Measurements from ENCODE around the gene TM9SF1. TPM values are rescaled to one million over a fixed set of nuclear protein-coding genes. Genes with fewer than 3 reads are reported as not detected.
A peak's percentile ranks its signal among the peaks of the same experiment; 100 is the strongest.

TM9SF1 gene
- total and polyA plus RNA-seq, 2 of the 13 experiments (the other 11 are each of a cell fraction or from before 2014, with no cell fraction given), result 83.2 to 110 TPM

GRCh38 chr14:24215495-24216344, 20.5 kb upstream of the TM9SF1 start, which contains the start of gene MDP1 (continued):
- TF ChIP-seq ZNF180 (CRISPR knock-in tag; IDR thresholded peaks at IDR 0.05; ENCODE audit: borderline replicate concordance, low read depth) (0 out of 2 replicates have a peak, but pooled peaks have one; percentile 75), BRCA1 (CRISPR knock-in tag; IDR thresholded peaks at IDR 0.05) (peak; percentile 99), ZFP36 (IDR thresholded peaks at IDR 0.05; ENCODE audit: borderline replicate concordance, low read depth, low read length, partially characterized antibody) (no peak), MLX (CRISPR knock-in tag; IDR thresholded peaks at IDR 0.05) (peak; percentile 89), ZBTB25 (CRISPR knock-in tag; IDR thresholded peaks at IDR 0.05) (peak; percentile 97), NFE2 (CRISPR knock-in tag; IDR thresholded peaks at IDR 0.05) (no peak; the same call in 1 of the 2 replicates), NR2F1 (CRISPR knock-in tag; IDR thresholded peaks at IDR 0.05) (peak; percentile 5 to 44; a peak in 3 of 4 replicates), HINFP (CRISPR knock-in tag; IDR thresholded peaks at IDR 0.05; ENCODE audit: low read depth) (peak; percentile 70), HIVEP1 (CRISPR knock-in tag; IDR thresholded peaks at IDR 0.05) (peak; percentile 94), NFRKB (IDR thresholded peaks at IDR 0.05) (0 out of 2 replicates have a peak, but pooled peaks have one; percentile 43), ZNF33B (CRISPR knock-in tag; IDR thresholded peaks at IDR 0.05) (no peak), JDP2 (CRISPR knock-in tag; IDR thresholded peaks at IDR 0.05; ENCODE audit: borderline replicate concordance) (no peak), REST (IDR thresholded peaks at IDR 0.05; ENCODE audit: borderline replicate concordance in 1 of 2, low read depth in 1 of 2, low read length in 2 of 2) (peak in 1 of 2 experiments; percentile 71; a peak in 1 of 4 replicates), RARG (CRISPR knock-in tag; IDR thresholded peaks at IDR 0.05; ENCODE audit: low read depth) (peak; percentile 55; the same call in 1 of the 2 replicates), TOPORS (CRISPR knock-in tag; IDR thresholded peaks at IDR 0.05) (peak; percentile 98), SSRP1 (CRISPR knock-in tag; IDR thresholded peaks at IDR 0.05) (peak; percentile 97), JARID2 (CRISPR knock-in tag; IDR thresholded peaks at IDR 0.05; ENCODE audit: insufficient replicate concordance) (peak; percentile 98), XRCC5 (optimal IDR thresholded peaks at IDR 0.05; ENCODE audit: low read length) (peak; percentile 100), KDM6A (CRISPR knock-in tag; IDR thresholded peaks at IDR 0.05; ENCODE audit: low read depth) (peak; percentile 72; the same call in 1 of the 2 replicates), SOX6 (IDR thresholded peaks at IDR 0.05) (no peak), SOX6 (CRISPR knock-in tag; IDR thresholded peaks at IDR 0.05) (peak; percentile 87), ZNF343 (CRISPR knock-in tag; IDR thresholded peaks at IDR 0.05) (peak; percentile 94), ZNF34 (CRISPR knock-in tag; IDR thresholded peaks at IDR 0.05; ENCODE audit: borderline replicate concordance) (peak; percentile 100), ZSCAN31 (CRISPR knock-in tag; IDR thresholded peaks at IDR 0.05; ENCODE audit: low read depth) (peak; percentile 89; the same call in 1 of the 2 replicates)
